ENCODE data around the gene RGS19. TPM values are rescaled to one million over a fixed set of nuclear protein-coding genes. Genes with fewer than 3 reads are reported as not detected.

RGS19 gene
- total and polyA plus RNA-seq, 8 donors: 3.2 to 11.9 (median 5.7) TPM

DNA sequence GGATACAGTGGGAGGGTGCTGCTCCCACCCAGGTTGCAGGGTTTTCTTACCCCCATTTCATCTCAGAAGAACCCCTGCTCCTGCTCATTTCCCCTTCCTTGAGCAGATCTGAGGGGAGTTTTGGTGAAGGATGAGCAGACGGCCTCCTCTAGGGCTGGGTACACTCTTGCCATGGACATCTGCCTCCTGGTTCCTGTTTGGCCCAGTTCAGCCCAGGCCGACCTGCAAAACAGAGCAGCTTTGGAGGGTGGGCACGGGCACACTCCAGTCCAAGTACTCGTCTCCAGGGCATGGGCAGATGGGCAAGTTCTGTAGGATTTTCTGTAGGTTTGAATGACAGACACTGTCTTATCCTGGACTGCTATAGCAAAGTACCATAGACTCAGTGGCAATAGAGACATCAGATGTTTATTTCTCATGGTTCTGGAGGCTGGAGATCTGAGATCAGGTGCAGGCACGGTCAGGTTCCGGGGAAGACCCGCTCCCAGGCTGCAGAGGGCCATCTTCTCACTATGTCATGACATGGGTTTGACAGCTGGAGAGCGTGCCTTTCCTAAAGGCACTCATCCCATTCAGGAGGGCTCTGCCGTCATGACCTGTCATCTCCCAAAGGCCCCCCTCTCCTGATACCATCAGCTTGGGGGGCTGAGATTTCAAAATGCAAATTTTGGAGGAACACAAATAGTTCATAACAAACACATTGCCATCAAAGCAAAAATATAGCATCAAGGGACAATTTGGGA is 21.8 kb upstream of the RGS19 start:
- Histone ChIP-seq H3K27me3 (no peaks in the 10 kb centered on the region), H3K4me3 (no peak overlapping the region), H3K4me1 (peaks cover 0 to 3% (median 0%) of the 10 kb centered on the region in 3 donors), H3K36me3 (no peaks in the 10 kb centered on the region), H3K9me3 (no peaks in the 10 kb centered on the region), H3K27ac (no peak overlapping the region)
- ATAC-seq: no peak
- intact Hi-C loops (cut with DNase I): no loop called here
- TF ChIP-seq, protein P1, sequence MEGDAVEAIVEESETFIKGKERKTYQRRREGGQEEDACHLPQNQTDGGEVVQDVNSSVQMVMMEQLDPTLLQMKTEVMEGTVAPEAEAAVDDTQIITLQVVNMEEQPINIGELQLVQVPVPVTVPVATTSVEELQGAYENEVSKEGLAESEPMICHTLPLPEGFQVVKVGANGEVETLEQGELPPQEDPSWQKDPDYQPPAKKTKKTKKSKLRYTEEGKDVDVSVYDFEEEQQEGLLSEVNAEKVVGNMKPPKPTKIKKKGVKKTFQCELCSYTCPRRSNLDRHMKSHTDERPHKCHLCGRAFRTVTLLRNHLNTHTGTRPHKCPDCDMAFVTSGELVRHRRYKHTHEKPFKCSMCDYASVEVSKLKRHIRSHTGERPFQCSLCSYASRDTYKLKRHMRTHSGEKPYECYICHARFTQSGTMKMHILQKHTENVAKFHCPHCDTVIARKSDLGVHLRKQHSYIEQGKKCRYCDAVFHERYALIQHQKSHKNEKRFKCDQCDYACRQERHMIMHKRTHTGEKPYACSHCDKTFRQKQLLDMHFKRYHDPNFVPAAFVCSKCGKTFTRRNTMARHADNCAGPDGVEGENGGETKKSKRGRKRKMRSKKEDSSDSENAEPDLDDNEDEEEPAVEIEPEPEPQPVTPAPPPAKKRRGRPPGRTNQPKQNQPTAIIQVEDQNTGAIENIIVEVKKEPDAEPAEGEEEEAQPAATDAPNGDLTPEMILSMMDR (IDR thresholded peaks at IDR 0.05): no peak
- 62 to 71% methylated on average over 9 of the region's 9 CpGs for WGBS, 2 donors
- peak in 2 of 6 donors; percentile 11 to 30 for DNase-seq
- FAIRE-seq: no peak

DNA sequence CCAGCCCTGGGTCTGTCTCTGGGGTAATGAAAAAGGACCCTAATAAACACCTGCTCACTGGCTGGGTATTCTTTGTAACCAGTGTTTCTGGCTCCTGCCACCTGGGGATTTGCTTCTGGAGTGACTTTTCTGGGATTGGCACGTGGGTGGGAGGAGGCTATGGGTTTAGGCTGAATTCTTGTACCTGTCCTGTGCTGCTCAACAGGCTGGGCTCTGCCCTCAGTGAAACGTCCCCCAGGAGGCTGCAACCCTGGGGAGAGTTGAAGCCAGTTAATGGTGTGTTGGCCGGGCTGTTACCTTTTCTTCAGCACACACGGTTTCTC is 21.2 kb upstream of the RGS19 start:
- Histone ChIP-seq H3K4me1 (peaks cover 0 to 3% (median 0%) of the 10 kb centered on the region in 3 donors), H3K4me3 (no peak overlapping the region), H3K9me3 (no peaks in the 10 kb centered on the region), H3K27me3 (no peaks in the 10 kb centered on the region), H3K27ac (no peak overlapping the region), H3K36me3 (no peaks in the 10 kb centered on the region)
- 55 to 77% methylated on average over 4 of the region's 4 CpGs for WGBS, 2 donors
- intact Hi-C loops (cut with DNase I): no loop called here
- TF ChIP-seq, protein P1 (IDR thresholded peaks at IDR 0.05): no peak
- ATAC-seq: no peak
- no peak for FAIRE-seq
- peak in 1 of 6 donors; percentile 16 for DNase-seq

DNA sequence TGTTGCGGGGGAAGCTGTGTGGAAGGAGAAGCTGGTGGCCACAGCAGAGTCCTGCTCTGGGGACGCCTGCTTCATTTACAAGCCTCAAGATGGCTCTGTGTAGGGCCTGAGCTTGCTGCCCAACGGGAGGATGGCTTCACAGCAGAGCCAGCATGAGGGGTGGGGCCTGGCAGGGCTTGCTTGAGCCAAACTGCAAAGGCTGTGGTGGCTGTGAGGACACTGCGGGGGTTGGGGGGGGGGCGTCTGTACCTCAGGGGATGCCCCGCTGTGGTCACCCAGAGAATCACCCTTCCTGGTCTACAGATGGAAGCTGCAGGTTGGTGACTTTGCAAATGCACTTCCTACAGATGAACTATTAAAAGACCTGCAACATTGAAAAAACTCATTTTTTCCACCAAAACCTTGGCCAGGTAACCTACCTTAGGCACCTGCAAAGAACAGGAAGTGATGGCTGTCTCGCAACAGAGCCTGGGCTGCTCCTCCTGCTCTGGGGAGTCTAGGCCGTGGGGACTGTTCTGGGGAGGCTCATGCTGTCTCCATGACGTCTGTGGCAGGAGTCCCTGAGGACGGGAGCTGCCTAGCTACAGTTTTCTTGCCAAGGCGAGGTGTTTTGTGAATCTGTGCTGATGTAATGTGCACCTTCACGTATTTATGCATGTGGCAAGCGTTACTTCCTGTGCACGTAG is 20.7 kb upstream of the RGS19 start:
- Histone ChIP-seq H3K27ac (no peak overlapping the region), H3K36me3 (no peaks in the 10 kb centered on the region), H3K9me3 (no peaks in the 10 kb centered on the region), H3K27me3 (no peaks in the 10 kb centered on the region), H3K4me3 (no peak overlapping the region), H3K4me1 (peaks cover 0 to 3% (median 0%) of the 10 kb centered on the region in 3 donors)
- ATAC-seq (no peak), DNase-seq (peak in 1 of 6 donors; percentile 25), FAIRE-seq (no peak)
- TF ChIP-seq, protein P1 (IDR thresholded peaks at IDR 0.05): no peak
- intact Hi-C loops (cut with DNase I): no loop called here
- 81 to 90% methylated on average over 13 to 14 of the region's 14 CpGs for WGBS, 2 donors

DNA sequence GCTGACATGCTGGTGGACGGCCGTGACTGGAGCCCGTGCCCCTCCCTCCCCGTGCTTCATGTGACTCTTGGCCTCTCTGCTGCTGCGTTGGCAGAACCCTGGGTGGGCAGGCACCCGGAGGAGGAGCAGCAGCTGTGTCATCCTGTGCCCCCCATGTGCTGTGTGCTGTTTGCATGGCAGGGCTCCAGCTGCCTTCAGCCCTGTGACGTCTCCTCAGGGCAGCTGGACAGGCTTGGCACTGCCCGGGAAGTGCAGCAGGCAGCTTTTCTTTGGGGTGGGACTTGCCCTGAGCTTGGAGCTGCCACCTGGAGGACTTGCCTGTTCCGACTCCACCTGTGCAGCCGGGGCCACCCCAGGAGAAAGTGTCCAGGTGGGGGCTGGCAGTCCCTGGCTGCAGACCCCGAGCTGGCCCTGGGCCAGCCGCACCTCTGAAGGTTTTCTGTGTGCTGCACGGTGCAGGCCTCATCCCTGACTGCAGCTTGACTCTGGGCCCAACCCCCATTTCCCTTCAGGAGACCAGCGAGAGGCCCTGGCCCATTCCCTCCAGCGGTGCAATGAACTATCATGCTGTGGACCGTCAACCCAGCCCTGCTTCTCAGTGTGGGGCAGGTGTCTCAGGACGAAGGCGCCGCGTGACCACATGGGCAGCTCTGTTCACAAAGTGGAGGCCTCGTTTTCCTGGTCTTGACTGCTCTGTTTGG is 19.9 kb upstream of the RGS19 start:
- TF ChIP-seq, protein P1 (IDR thresholded peaks at IDR 0.05): no peak
- ATAC-seq (no peak), DNase-seq (peak in 1 of 6 donors; percentile 57), FAIRE-seq (no peak)
- peaks cover 0 to 3% (median 0%) of the 10 kb centered on the region in 3 donors for H3K4me1 ChIP-seq
- intact Hi-C loops (cut with DNase I): no loop called here
- H3K36me3 ChIP-seq: no peaks in the 10 kb centered on the region
- WGBS, 2 donors: 72 to 80% methylated on average over 21 of the region's 21 CpGs
- H3K27ac ChIP-seq: no peak overlapping the region
- no peaks in the 10 kb centered on the region for H3K27me3 ChIP-seq
- H3K9me3 ChIP-seq: no peaks in the 10 kb centered on the region
- H3K4me3 ChIP-seq: no peak overlapping the region
